GM12865 (cell line): ENCODE data around the gene ADARB2.

Experiments used
- DNase-seq: peaks from one replicate; pipeline ENCODE4 v3.0.0; 2010; ENCODE audit warnings: low read depth
- H3K4me3 ChIP-seq: 2 replicates; pipeline ENCODE4 v1.5.1; 2011; ENCODE audit warnings: mild to moderate bottlenecking, low read depth, low read length, control low read depth
- TF ChIP-seq, protein P1 (sequence below): IDR thresholded peaks from 2 replicates; pipeline ENCODE4 v1.5.1; 2011; ENCODE audit warnings: low read length, control low read depth, low read depth, inconsistent platforms; ENCODE audit not compliant: insufficient read depth; ENCODE audit errors: missing control alignments

Gene ADARB2

DNA sequence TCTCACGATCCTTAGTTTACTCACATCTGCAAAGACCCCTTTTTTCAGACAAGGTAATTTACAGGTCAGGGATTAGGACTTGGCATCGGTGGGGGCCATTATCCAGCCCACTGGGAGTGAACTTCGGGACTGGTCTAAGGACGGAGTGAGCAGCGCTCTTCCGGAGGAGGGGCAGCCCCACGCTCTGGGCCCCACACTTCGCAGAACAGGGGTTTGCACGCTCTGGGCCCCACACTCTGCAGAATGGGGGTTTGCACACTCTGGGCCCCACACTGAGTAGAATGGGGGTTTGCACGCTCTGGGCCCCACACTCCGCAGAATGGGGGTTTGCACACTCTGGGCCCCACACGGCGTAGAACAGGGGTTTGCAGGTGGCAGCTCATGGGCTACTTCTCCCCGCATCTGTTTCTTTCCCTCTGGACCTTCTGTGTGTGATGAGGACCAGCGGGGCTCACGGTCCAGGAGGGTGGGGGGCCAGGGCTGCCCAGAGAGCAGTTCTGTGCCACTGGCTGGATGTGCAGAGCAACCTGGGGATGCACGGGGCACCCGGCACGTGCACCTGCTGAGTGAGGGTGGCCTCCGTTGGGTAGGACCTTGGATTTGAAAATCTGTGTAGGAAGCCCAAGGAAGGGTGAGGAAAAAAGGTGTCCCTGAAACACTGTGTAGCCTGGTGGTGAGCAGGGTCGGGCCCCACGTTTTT lies 546.4 kb downstream of the ADARB2 start:
- H3K4me3 ChIP-seq = no peak overlapping the region
- TF ChIP-seq, protein P1, sequence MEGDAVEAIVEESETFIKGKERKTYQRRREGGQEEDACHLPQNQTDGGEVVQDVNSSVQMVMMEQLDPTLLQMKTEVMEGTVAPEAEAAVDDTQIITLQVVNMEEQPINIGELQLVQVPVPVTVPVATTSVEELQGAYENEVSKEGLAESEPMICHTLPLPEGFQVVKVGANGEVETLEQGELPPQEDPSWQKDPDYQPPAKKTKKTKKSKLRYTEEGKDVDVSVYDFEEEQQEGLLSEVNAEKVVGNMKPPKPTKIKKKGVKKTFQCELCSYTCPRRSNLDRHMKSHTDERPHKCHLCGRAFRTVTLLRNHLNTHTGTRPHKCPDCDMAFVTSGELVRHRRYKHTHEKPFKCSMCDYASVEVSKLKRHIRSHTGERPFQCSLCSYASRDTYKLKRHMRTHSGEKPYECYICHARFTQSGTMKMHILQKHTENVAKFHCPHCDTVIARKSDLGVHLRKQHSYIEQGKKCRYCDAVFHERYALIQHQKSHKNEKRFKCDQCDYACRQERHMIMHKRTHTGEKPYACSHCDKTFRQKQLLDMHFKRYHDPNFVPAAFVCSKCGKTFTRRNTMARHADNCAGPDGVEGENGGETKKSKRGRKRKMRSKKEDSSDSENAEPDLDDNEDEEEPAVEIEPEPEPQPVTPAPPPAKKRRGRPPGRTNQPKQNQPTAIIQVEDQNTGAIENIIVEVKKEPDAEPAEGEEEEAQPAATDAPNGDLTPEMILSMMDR = no peak
- DNase-seq = no peak

- no peak overlapping the region for H3K4me3 ChIP-seq
- TF ChIP-seq, protein P1 = no peak
- DNase-seq = no peak
Measured at GRCh38 chr10:1190052-1190395, 547.3 kb downstream of the ADARB2 start.

- H3K4me3 ChIP-seq = no peak overlapping the region
- TF ChIP-seq, protein P1 = no peak
- DNase-seq = no peak
Measured at GRCh38 chr10:1189166-1190051, 547.9 kb downstream of the ADARB2 start.

GRCh38 chr10:1188558-1189135 lies 548.7 kb downstream of the ADARB2 start:
- no peak for DNase-seq
- no peak overlapping the region for H3K4me3 ChIP-seq
- TF ChIP-seq, protein P1 = no peak

- TF ChIP-seq, protein P1 = no peak
- DNase-seq = no peak
- no peak overlapping the region for H3K4me3 ChIP-seq
Measured at GRCh38 chr10:1187855-1188557, 549.3 kb downstream of the ADARB2 start.

- DNase-seq = no peak
- no peak overlapping the region for H3K4me3 ChIP-seq
- TF ChIP-seq, protein P1 = no peak
Measured at GRCh38 chr10:1187151-1187854, 550.0 kb downstream of the ADARB2 start.
